Activated CD8-positive, alpha-beta T cell treated with anti-CD3 and anti-CD28 coated beads, Interleukin-2, amount 10 ng/mL, durations not matched to agents 7 days and 5 days (primary cell): ENCODE measurements around the gene CAP1. TPM values are rescaled to one million over a fixed set of nuclear protein-coding genes. Genes with fewer than 3 reads are reported as not detected.
"Not testable (repeated sequence)": the region's sequence is repeated elsewhere in the genome, so short reads cannot be mapped to it uniquely, and the experiment has no call there.

ENCODE experiments used
- ATAC-seq: fragments of 150-1000 bp; cut with Tn5 transposase; one replicate; pipeline ENCODE4 v1.10.0; 2021; ENCODE audit warnings: moderate library complexity
- CTCF ChIA-PET: fragments of 350-600 bp; sonication (Branson Sonifier 250); formaldehyde crosslinking; loops from one replicate; lab custom pipeline; 2021; ENCODE audit warnings: antibody characterized with exemption; lab: Charles Lee
- POLR2A ChIA-PET: fragments of 350-600 bp; sonication (Branson Sonifier 250); formaldehyde crosslinking; loops from one replicate; lab custom pipeline; 2021; ENCODE audit warnings: antibody characterized with exemption; lab: Charles Lee
- DNase-seq: peaks from one replicate; pipeline ENCODE4 v3.0.0-alpha.2; 2020
- H3K27ac Mint-ChIP-seq: one replicate; pipeline ENCODE4 v1.8.0; 2021; ENCODE audit warnings: mild to moderate bottlenecking, mixed read lengths
- H3K27me3 Mint-ChIP-seq: one replicate; pipeline ENCODE4 v1.8.0; 2021; ENCODE audit warnings: low read depth, mixed read lengths
- H3K36me3 Mint-ChIP-seq: one replicate; pipeline ENCODE4 v1.8.0; 2021; ENCODE audit warnings: low read depth, mixed read lengths
- H3K4me1 Mint-ChIP-seq: one replicate; pipeline ENCODE4 v1.8.0; 2021; ENCODE audit warnings: low read depth, mixed read lengths
- H3K4me3 Mint-ChIP-seq: one replicate; pipeline ENCODE4 v1.8.0; 2021; ENCODE audit warnings: mild to moderate bottlenecking, mixed read lengths
- H3K9me3 Mint-ChIP-seq: one replicate; pipeline ENCODE4 v1.8.0; 2022; ENCODE audit warnings: mixed read lengths; ENCODE audit not compliant: insufficient read depth
- total RNA-seq, 2 experiments: library from RNA; stranded (reverse); gene quantifications; one replicate each; pipeline ENCODE4 v1.2.3, GENCODE V29; 2021

CAP1 gene
- total RNA-seq, 2 experiments from 2014 or later = 805 to 847 TPM

DNA sequence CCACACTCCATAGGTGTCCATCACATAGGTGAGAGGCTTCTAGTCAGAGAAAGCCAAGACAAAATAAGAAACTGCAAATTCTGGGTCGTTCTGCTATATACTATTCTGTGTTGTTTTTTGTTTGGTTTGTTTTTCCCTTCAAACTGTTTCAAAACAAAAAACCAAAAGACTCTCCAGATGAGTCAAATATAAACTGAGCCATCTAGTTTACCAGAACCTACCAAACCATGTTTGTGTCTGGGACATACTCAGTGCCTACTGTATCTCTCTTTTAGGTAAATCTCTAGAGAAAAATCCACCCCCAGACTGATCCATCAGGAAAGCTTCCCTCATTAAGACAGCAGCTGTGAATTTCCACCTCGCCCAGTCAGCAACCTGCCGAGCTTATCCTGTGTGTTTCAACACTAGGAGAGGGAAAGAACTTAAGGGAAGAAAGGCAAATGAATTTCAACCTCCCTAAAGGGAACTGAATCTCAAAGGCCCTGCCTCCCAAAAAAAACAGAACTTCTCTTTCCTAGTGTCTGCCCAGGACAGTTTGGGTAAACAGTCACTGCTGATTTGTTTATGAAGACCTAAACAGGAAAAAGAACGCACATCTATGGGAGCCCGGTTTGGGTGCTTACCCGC, 39.4 kb downstream of the CAP1 start:
- Mint-ChIP-seq H3K9me3 (no peaks in the 10 kb centered on the region), H3K27ac (no peak overlapping the region), H3K4me3 (no peak overlapping the region), H3K36me3 (peaks cover 46% of the 10 kb centered on the region), H3K27me3 (no peaks in the 10 kb centered on the region), H3K4me1 (peaks cover 3% of the 10 kb centered on the region)
- DNase-seq (no peak), ATAC-seq (no peak)
- POLR2A ChIA-PET = no interaction called here
- CTCF ChIA-PET = interaction anchor here (1.2 to 4.9 kb wide), 2 partner anchors 52 to 257 kb away, joined by 3 to 49 read pairs; no protein-coding TSS in a partner anchor

DNA sequence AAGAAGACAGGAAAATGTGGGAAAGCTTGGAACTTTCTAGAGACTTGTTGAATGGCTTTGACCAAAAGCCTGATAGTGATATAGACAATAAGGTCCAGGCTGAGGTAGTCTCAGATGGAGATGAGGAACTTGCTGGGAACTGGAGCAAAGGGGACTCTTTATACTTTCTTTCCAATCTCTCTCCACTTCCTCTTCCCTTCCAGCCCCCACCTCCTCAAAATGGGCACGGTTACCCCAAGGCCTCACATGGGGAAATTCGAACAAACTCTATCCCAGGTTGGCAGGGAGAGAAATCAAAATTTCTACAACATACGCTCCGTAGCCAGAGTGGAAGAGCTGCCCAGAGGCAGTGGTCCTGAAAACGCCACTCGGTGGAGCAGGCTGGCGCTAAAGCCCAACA, 41.3 kb downstream of the CAP1 start:
- ChIA-PET CTCF (interaction anchor here (1.3 to 4.7 kb wide), 2 partner anchors 21 to 257 kb away, joined by 3 to 37 read pairs; no protein-coding TSS in a partner anchor), POLR2A (no interaction called here)
- Mint-ChIP-seq H3K27me3 (no peaks in the 10 kb centered on the region), H3K36me3 (peaks cover 44% of the 10 kb centered on the region), H3K4me1 (peaks cover 3% of the 10 kb centered on the region), H3K4me3 (no peak overlapping the region), H3K27ac (no peak overlapping the region), H3K9me3 (no peaks in the 10 kb centered on the region)
- DNase-seq (no peak), ATAC-seq (no peak)

DNA sequence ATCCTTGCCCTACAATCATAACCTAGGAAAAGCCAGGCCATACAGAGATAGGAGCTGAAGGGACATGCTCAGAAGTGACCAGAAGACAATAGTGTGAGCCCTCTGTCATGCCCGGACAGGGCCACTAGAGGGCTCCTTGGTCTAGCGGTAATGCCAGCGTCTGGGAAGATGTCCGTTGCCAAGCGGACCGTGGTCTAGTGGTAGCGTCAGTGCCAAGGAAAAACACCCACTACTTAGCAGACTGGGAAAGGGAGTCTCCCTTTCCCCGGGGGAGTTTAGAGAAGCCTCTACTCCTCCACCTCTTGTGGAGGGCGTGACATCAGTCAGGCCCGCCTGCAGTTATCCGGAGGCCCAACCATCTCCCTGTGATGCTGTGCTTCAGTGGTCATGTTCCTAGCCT, 44.2 kb downstream of the CAP1 start:
- POLR2A ChIA-PET, H3K27ac Mint-ChIP-seq, ATAC-seq, H3K9me3 Mint-ChIP-seq, H3K27me3 Mint-ChIP-seq, H3K4me3 Mint-ChIP-seq, H3K4me1 Mint-ChIP-seq: not testable (repeated sequence)
- peak; percentile 53 for DNase-seq
- CTCF ChIA-PET = interaction anchor here (0.6 to 4.7 kb wide), 14 partner anchors 8 to 260 kb away, joined by 3 to 37 read pairs (median 4); no protein-coding TSS in a partner anchor
- H3K36me3 Mint-ChIP-seq = peaks cover 41% of the 10 kb centered on the region

DNA sequence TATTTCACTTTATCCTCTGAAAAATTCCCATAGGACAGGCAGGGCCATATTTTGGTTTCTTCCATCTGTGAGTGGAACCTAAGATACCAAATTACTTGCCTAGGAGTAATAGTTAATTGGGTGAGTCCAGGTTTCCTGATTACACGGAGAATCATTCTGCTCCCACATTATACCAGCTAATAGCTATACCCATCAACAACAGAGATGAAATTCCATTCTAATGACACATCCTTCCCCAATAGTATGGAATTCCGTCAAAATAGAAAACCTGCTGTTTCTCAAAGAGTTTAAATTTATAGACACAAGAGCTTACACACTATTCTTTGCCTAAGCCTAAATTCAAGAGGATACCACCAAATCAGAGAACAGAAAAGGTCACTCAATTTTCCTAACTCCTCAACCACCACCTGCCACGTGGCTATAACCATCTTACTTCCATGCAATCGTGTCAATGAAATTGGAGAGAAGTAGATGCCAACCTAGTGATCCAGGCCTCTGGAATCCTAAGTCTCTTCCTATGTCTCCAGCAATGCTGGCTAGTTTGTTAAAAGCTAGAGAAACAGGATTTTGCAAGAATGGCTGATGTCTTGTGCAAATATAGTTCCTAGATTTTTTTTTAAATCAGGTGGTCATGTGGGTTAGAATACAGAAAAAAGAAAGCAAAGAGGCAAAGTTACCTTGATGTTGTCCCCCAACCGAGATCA, 50.3 kb downstream of the CAP1 start:
- Mint-ChIP-seq H3K9me3 (no peaks in the 10 kb centered on the region), H3K27ac (no peak overlapping the region), H3K4me3 (no peak overlapping the region), H3K27me3 (no peaks in the 10 kb centered on the region), H3K4me1 (peaks cover 18% of the 10 kb centered on the region), H3K36me3 (peaks cover 39% of the 10 kb centered on the region)
- CTCF ChIA-PET = interaction anchor here (1.2 to 4.3 kb wide), 6 partner anchors 13 to 299 kb away, joined by 3 to 26 read pairs (median 4); no protein-coding TSS in a partner anchor
- POLR2A ChIA-PET = no interaction called here
- DNase-seq = no peak
- ATAC-seq = no peak

DNA sequence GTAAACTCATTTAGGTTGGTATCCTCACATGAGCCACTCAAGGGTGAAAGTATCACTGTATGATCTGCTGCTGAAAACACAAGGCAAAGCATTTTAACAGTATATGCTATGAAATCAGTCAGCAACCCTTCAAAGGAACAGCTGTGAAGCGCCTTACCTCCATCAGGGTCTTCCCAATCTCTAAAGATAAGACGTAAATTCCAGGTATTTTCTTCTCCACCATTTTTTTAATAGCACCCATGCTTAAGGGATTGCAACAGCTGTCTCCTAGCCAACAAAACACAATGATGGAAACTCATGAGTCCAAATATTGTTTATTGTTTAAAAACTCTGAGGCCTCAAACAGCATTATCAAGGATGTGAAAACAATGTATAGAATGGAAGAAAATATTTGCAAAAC, 51.7 kb downstream of the CAP1 start:
- Mint-ChIP-seq H3K4me1 (peaks cover 28% of the 10 kb centered on the region), H3K27ac (no peak overlapping the region), H3K36me3 (peaks cover 41% of the 10 kb centered on the region), H3K27me3 (no peaks in the 10 kb centered on the region), H3K4me3 (no peak overlapping the region), H3K9me3 (no peaks in the 10 kb centered on the region)
- ChIA-PET POLR2A (no interaction called here), CTCF (interaction anchor here (0.9 to 2.2 kb wide), 5 partner anchors 14 to 288 kb away, joined by 3 to 11 read pairs (median 3); no protein-coding TSS in a partner anchor)
- no peak for DNase-seq
- ATAC-seq = no peak

DNA sequence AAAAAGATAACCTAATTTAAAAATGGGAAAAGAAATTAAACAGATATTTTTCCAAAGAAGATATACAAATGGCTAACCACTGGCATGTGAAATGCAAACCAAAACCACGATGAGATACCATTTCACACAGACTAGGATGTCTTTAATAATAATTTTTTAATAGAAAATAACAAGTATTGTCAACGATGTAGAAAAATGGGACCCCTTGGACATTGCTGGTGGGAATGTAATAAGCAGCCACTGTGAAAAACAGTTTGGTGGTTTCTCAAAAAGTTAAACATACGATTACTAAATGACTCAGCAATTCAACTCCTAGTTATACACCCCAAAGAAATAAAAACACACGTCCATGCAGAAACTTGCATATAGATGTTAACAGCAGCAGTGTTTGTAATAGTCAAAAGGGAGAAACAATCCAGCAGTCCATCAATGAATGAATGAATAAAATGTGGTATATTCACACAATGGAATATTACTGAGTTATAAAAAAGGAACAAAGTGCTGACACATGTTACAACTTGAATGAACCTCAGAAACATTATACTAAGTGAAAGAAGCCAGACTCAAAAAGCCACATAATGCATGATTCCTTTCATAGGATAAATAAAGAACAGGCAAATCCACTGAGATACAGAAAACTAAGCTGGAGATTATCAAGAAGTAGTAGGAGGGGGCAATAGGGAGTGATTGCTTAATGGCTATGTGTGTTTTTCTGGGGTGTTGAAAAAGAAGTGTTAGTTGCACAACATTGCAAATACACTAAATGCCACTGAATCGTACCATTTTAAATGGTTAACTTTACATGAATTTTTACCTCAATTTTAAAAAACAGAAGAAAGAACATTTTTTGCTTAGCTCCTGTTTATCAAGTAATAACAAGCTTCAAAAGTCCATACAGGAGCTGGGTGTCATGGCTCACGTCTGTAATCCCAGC, 52.4 kb downstream of the CAP1 start:
- H3K4me1 Mint-ChIP-seq = peaks cover 35% of the 10 kb centered on the region
- no peaks in the 10 kb centered on the region for H3K9me3 Mint-ChIP-seq
- DNase-seq = no peak
- POLR2A ChIA-PET = no interaction called here
- no peak overlapping the region for H3K4me3 Mint-ChIP-seq
- H3K36me3 Mint-ChIP-seq = peaks cover 41% of the 10 kb centered on the region
- no peaks in the 10 kb centered on the region for H3K27me3 Mint-ChIP-seq
- no peak overlapping the region for H3K27ac Mint-ChIP-seq
- ATAC-seq = no peak
- CTCF ChIA-PET = interaction anchor here (0.6 to 2.8 kb wide), 5 partner anchors 8 to 272 kb away, joined by 3 to 11 read pairs (median 3); no protein-coding TSS in a partner anchor

DNA sequence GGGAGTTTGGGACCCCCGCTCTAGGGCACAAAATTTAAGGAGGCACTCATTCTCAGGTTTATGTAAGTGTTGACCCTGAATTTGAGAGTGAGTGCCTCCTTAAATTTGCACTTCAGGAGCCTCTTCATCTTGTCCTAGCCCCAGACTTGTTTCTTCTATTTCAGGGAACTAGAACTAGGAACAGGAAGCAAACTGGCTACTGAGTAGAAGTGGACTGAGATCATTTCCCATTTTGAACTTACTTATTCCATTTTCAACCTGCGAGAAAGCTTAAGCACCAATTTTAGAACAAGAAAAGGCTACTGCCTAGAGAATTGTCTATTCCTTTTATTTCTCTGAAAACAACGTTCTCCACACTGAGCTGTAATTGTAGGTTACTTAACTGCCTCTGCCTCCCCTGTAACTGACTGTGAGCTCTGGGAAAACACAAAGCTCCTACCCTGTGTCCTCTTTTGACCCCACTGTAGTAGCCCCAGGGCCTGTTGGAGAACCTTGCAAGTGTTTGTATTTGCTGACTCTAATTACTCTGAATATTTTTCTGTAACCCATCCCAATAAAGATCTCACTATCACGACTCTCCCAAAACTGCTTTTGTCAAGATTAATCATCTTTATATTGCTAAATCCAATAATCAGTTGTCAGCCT, 54.1 kb downstream of the CAP1 start:
- Mint-ChIP-seq H3K4me3 (no peak overlapping the region), H3K4me1 (peaks cover 35% of the 10 kb centered on the region), H3K27me3 (peaks cover 2% of the 10 kb centered on the region), H3K9me3 (no peaks in the 10 kb centered on the region), H3K27ac (no peak overlapping the region), H3K36me3 (peaks cover 33% of the 10 kb centered on the region)
- ChIA-PET CTCF (interaction anchor here (1.2 to 2.8 kb wide), 3 partner anchors 10 to 244 kb away, joined by 3 to 11 read pairs (median 8); no protein-coding TSS in a partner anchor), POLR2A (no interaction called here)
- ATAC-seq (no peak), DNase-seq (no peak)

DNA sequence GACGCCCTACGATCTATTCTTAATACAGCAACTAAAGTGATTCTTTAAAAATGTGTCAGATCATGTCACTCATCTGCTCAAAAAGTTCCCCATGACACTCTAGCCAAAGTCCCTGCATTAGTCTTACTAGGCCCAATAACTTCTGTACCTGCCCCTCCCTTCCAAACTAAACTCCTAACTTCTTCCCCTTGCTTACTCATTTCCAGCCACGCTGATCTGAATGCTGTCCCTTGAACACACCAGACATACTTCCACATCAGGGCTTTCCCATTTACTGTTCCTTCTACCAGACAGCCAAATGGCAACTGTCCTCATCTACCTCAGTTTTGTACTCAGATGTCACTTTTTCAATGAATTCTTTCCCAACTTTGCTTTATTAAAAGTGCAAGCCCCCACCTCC, 55.3 kb downstream of the CAP1 start:
- no peaks in the 10 kb centered on the region for H3K9me3 Mint-ChIP-seq
- peaks cover 35% of the 10 kb centered on the region for H3K4me1 Mint-ChIP-seq
- peaks cover 5% of the 10 kb centered on the region for H3K27me3 Mint-ChIP-seq
- no peak for DNase-seq
- ChIA-PET POLR2A (no interaction called here), CTCF (interaction anchor here (1.2 to 2.8 kb wide), 3 partner anchors 11 to 48 kb away, joined by 3 to 11 read pairs (median 3); no protein-coding TSS in a partner anchor)
- H3K27ac Mint-ChIP-seq = no peak overlapping the region
- peak overlapping the region; percentile 88 for H3K4me3 Mint-ChIP-seq
- H3K36me3 Mint-ChIP-seq = peaks cover 24% of the 10 kb centered on the region
- no peak for ATAC-seq

DNA sequence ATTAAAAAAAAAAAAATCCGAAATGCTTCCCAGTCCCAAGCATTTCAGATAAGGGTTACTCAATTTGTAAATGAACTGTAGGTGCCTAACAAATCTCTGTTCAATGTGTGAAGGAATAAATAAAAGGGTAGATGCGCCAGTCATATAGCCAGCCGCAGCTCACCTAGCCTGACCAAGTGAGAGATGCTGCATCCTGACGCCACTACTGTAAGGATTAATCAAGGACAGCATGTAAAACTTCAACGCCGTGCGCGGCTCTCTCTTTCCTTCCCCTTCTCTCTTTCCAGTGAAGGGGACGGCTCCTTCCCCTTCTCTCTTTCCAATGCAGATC, 56.1 kb downstream of the CAP1 start:
- peak; percentile 54 for ATAC-seq
- Mint-ChIP-seq H3K27me3 (peaks cover 9% of the 10 kb centered on the region), H3K4me3 (peak overlapping the region; percentile 88), H3K4me1 (peaks cover 35% of the 10 kb centered on the region), H3K36me3 (peaks cover 20% of the 10 kb centered on the region), H3K27ac (peak overlapping the region; percentile 89), H3K9me3 (no peaks in the 10 kb centered on the region)
- POLR2A ChIA-PET = no interaction called here
- CTCF ChIA-PET = interaction anchor here (0.7 to 2.1 kb wide), 8 partner anchors 14 to 242 kb away, joined by 3 to 7 read pairs (median 4); no protein-coding TSS in a partner anchor
- no peak for DNase-seq

DNA sequence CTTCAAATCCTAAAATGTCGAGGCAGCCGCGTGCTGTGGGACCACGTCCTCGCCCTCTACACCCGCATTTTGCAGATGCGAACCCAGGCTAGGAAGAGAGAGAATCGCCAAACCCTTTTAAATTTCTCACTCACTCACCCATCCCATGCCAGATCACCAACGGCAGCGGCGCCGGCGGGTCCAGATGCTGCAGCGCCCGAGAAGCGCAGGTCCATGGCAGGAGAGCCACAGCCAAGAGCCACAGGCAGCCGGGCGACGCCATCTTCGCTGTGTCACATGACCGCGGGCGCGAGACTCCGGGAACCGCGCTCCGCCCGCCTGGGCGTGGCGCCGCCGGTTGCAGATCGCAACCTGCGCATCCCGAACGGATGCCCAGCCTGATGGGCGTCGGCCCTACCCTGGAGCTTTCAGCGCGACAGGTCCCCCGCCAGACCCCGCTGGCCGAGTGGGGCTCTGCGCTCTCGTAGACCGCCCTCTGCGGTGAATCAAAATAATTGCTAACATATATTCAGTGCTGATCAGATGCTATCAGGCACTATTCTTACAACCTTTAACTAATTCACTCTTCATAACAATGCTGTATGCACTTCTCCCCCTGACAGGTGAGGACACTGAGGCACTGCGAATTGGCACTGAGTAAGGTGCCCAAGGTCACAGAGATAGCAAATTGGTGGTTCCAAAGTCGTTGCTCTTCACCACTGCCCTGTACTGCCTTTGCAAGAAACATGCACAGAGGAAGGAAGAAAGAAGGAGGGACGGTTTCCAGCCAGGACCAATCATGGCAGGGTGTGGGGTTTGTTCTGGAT, 56.7 kb downstream of the CAP1 start, which contains the start of gene PPT1:
TSS of gene PPT1 (minus strand) at position 276 of the 806 bp plus-strand sequence. CDS start at position 262, 14 bp downstream.
- Mint-ChIP-seq H3K9me3 (peaks cover under 1% of the 10 kb centered on the region), H3K27ac (peak within 1 kb of the TSS; percentile 89), H3K27me3 (peaks cover 14% of the 10 kb centered on the region), H3K4me3 (peak within 1 kb of the TSS; percentile 88), H3K4me1 (peaks cover 35% of the 10 kb centered on the region), H3K36me3 (peaks cover 20% of the 10 kb centered on the region)
- ATAC-seq = peak; percentile 97
- peak; percentile 83 for DNase-seq
- CTCF ChIA-PET = interaction anchor here (0.6 to 2.1 kb wide), 10 partner anchors 13 to 241 kb away, joined by 3 to 7 read pairs (median 4); no protein-coding TSS in a partner anchor
- POLR2A ChIA-PET = no interaction called here
